HCT116 (cell line): ENCODE measurements around the gene TMEM14A. TPM values are rescaled to one million over a fixed set of nuclear protein-coding genes. Genes with fewer than 3 reads are reported as not detected.

Source experiments
- ATAC-seq: fragments of 200-7000 bp; cut with Tn5 transposase; 2 replicates; pipeline ENCODE4 v1.9.1; 2020; ENCODE audit warnings: mild to moderate bottlenecking, moderate library complexity
- BruUV-seq: library from RNA; stranded (reverse); fragments of 400-500 nt; replicated peaks from 2 replicates; lab custom pipeline; 2021; lab: Mats Ljungman, UMichigan
- CTCF ChIA-PET: fragments of 300-600 bp; sonication (Branson Sonifier 250); formaldehyde crosslinking; loops from one replicate; lab custom pipeline; 2021; ENCODE audit warnings: antibody characterized with exemption; lab: Charles Lee
- POLR2A ChIA-PET: fragments of 300-600, 350-600 bp; sonication (Branson Sonifier 250); formaldehyde crosslinking; loops from one replicate; lab custom pipeline; 2021; ENCODE audit warnings: antibody characterized with exemption; lab: Charles Lee
- RAD21 ChIA-PET, 2 experiments: fragments of 300-600 bp; sonication (Branson Sonifier 250); formaldehyde crosslinking; loops; one replicate each; lab custom pipeline; 2023; ENCODE audit warnings: low total read pairs in 2 of 2; ENCODE audit not compliant: uncharacterized antibody in 2 of 2, unreplicated experiment in 2 of 2, low non-redundant PET in 1 of 2; lab: Charles Lee
- DNase-seq: peaks from one replicate; pipeline ENCODE4 v3.0.0-alpha.2; 2010; ENCODE audit warnings: low read depth, low spot score
- H2AFZ ChIP-seq: fragments of 200-600 bp; shearing (Covaris generic), sonication (generic); 2 replicates; pipeline ENCODE4 v1.6.1; 2017; ENCODE audit warnings: low read depth, mixed run types, mixed read lengths, antibody characterized with exemption, low read length; ENCODE audit not compliant: poor library complexity, severe bottlenecking
- H3K27ac ChIP-seq: 2 replicates; pipeline ENCODE4 v1.5.1; 2012; ENCODE audit warnings: low read depth, low read length
- H3K27me3 ChIP-seq: fragments of 200-600 bp; sonication (generic); 2 replicates; pipeline ENCODE4 v1.6.1; 2016; ENCODE audit warnings: mixed run types, low read length, mixed read lengths; ENCODE audit not compliant: insufficient read depth
- H3K36me3 ChIP-seq, 2 experiments: fragments of 200-500 bp in 1 of 2; fragments of 200-600 bp in 1 of 2; sonication (Bioruptor generic) in 1 of 2; sonication (generic) in 1 of 2; 2 replicates each; pipeline versions ENCODE4 v1.5.1 to v1.6.1; 2014 to 2016; ENCODE audit warnings: low read length in 2 of 2, inconsistent platforms in 1 of 2, mixed read lengths in 1 of 2, mixed run types in 1 of 2; ENCODE audit not compliant: insufficient read depth in 2 of 2, control insufficient read depth in 1 of 2
- H3K4me1 ChIP-seq, 2 experiments: fragments of 200-600 bp in 1 of 2; sonication (generic) in 1 of 2; 2 replicates each; pipeline versions ENCODE4 v1.5.1 to v1.6.1; 2012 to 2017; ENCODE audit warnings: low read length in 2 of 2, inconsistent platforms in 1 of 2, mild to moderate bottlenecking in 1 of 2, mixed read lengths in 1 of 2, mixed run types in 1 of 2, moderate library complexity in 1 of 2; ENCODE audit not compliant: insufficient read depth in 2 of 2, control insufficient read depth in 1 of 2
- H3K4me2 ChIP-seq: fragments of 200-600 bp; sonication (generic); 2 replicates; pipeline ENCODE4 v1.6.1; 2017; ENCODE audit warnings: mixed run types, low read length, mixed read lengths
- H3K4me3 ChIP-seq, 2 experiments: fragments of 200-600 bp in 1 of 2; sonication (generic) in 1 of 2; replicated peaks in 1 of 2; 2 replicates each; pipeline ENCODE4 v1.5.1; 2011 to 2016; ENCODE audit warnings: low read length in 2 of 2, control low read depth in 1 of 2, low read depth in 1 of 2, mild to moderate bottlenecking in 1 of 2, mixed read lengths in 1 of 2, mixed run types in 1 of 2
- H3K79me2 ChIP-seq: fragments of 200-600 bp; sonication (generic); 2 replicates; pipeline ENCODE4 v1.6.1; 2017; ENCODE audit warnings: mild to moderate bottlenecking, mixed run types, low read length, moderate library complexity, mixed read lengths; ENCODE audit not compliant: insufficient read depth
- H3K9ac ChIP-seq: fragments of 200-600 bp; sonication (generic); 2 replicates; pipeline ENCODE4 v1.6.1; 2016; ENCODE audit warnings: low read length, mixed read lengths
- H3K9me2 ChIP-seq: fragments of 200-600 bp; sonication (generic), shearing (Covaris generic); 2 replicates; pipeline ENCODE4 v1.6.1; 2017; ENCODE audit warnings: mixed run types, mild to moderate bottlenecking, moderate library complexity; ENCODE audit not compliant: insufficient read depth
- H3K9me3 ChIP-seq, 2 experiments: fragments of 200-500 bp in 1 of 2; fragments of 200-600 bp in 1 of 2; sonication (Bioruptor generic) in 1 of 2; sonication (generic) in 1 of 2; 2 replicates each; pipeline ENCODE4 v1.6.1; 2014 to 2017; ENCODE audit warnings: low read length in 2 of 2, mixed read lengths in 2 of 2, inconsistent platforms in 1 of 2, low read depth in 1 of 2, mild to moderate bottlenecking in 1 of 2, mixed run types in 1 of 2, moderate library complexity in 1 of 2; ENCODE audit not compliant: control insufficient read depth in 1 of 2, insufficient read depth in 1 of 2
- H4K20me1 ChIP-seq: fragments of 200-600 bp; sonication (generic), shearing (Covaris generic); 2 replicates; pipeline ENCODE4 v1.6.1; 2017; ENCODE audit warnings: mixed run types, mild to moderate bottlenecking, moderate library complexity; ENCODE audit not compliant: insufficient read depth
- CEBPB ChIP-seq: IDR thresholded peaks from 2 replicates; pipeline ENCODE4 v1.6.1; 2012; ENCODE audit warnings: low read depth
- CTCF ChIP-seq, 3 experiments: fragments of 200-600 bp in 1 of 3; sonication (generic) in 1 of 3; IDR thresholded peaks in 2 of 3; conservative IDR thresholded peaks in 1 of 3; 2 replicates each; pipeline ENCODE4 v1.5.1; 2012 to 2017; ENCODE audit warnings: low read depth in 2 of 3, low read length in 2 of 3, antibody characterized with exemption in 1 of 3, borderline replicate concordance in 1 of 3, control low read depth in 1 of 3, mild to moderate bottlenecking in 1 of 3, mixed read lengths in 1 of 3, mixed run types in 1 of 3, moderate library complexity in 1 of 3; ENCODE audit not compliant: insufficient read depth in 1 of 3
- ELF1 ChIP-seq: IDR thresholded peaks from 2 replicates; pipeline ENCODE4 v1.6.1; 2012; ENCODE audit warnings: low read depth, borderline replicate concordance
- EZH2 ChIP-seq: fragments of 200-600 bp; sonication (generic); IDR thresholded peaks from 2 replicates; pipeline ENCODE4 v1.6.1; 2017; ENCODE audit warnings: antibody characterized with exemption, mixed run types
- EZH2phosphoT487 ChIP-seq: fragments of 200-600 bp; IDR thresholded peaks from 2 replicates; pipeline ENCODE4 v1.6.1; 2018; ENCODE audit warnings: antibody characterized with exemption, borderline replicate concordance
- FOSL1 ChIP-seq: IDR thresholded peaks from 2 replicates; pipeline ENCODE4 v1.6.1; 2012; ENCODE audit warnings: low read depth
- MAX ChIP-seq: IDR thresholded peaks from 2 replicates; pipeline ENCODE4 v1.6.1; 2012
- POLR2A ChIP-seq: IDR thresholded peaks from 2 replicates; pipeline ENCODE4 v1.7.0; 2011; ENCODE audit warnings: borderline replicate concordance; ENCODE audit not compliant: insufficient read depth, insufficient read length; ENCODE audit errors: extremely low read depth
- POLR2AphosphoS5 ChIP-seq: IDR thresholded peaks from 2 replicates; pipeline ENCODE4 v1.6.1; 2011; ENCODE audit warnings: mild to moderate bottlenecking, low read depth, low read length, moderate library complexity
- SIN3A ChIP-seq: IDR thresholded peaks from 2 replicates; pipeline ENCODE4 v1.6.1; 2012; ENCODE audit warnings: low read depth
- SP1 ChIP-seq: IDR thresholded peaks from 2 replicates; pipeline ENCODE4 v1.6.1; 2012; ENCODE audit warnings: low read depth
- SRF ChIP-seq: IDR thresholded peaks from 2 replicates; pipeline ENCODE4 v1.6.1; 2012; ENCODE audit warnings: low read depth
- TCF7L2 ChIP-seq: IDR thresholded peaks from 2 replicates; pipeline ENCODE4 v1.7.0; 2011; ENCODE audit warnings: borderline replicate concordance, inconsistent platforms; ENCODE audit not compliant: insufficient read depth, insufficient read length; ENCODE audit errors: extremely low read depth
- ZFX ChIP-seq: fragments of 450-650 bp; IDR thresholded peaks from 2 replicates; pipeline ENCODE4 v1.6.1; 2017
- intact Hi-C: fragments of 100-400 bp; cut with micrococcal nuclease; formaldehyde crosslinking; loops from 2 replicates; pipeline ENCODE4 v1.10.0; 2022
- total RNA-seq: library from RNA; stranded (reverse); gene quantifications from one replicate; pipeline ENCODE4 v1.2.1, GENCODE V29; 2021; ENCODE audit not compliant: unreplicated experiment
- TF ChIP-seq, protein P1 (sequence below): IDR thresholded peaks from 2 replicates; pipeline ENCODE4 v1.6.1; 2012; ENCODE audit warnings: low read depth

TMEM14A gene
- total RNA-seq, 1 experiment from 2014 or later = 51.5 TPM

GRCh38 chr6:52706001-52706400 lies 35.1 kb downstream of the TMEM14A start:
- Histone ChIP-seq H3K27ac (no peak overlapping the region), H3K9ac (no peak overlapping the region), H3K36me3 (no peaks in the 10 kb centered on the region), H3K4me3 (no peak overlapping the region), H3K4me1 (no peaks in the 10 kb centered on the region), H3K79me2 (no peaks in the 10 kb centered on the region), H3K9me2 (no peaks in the 10 kb centered on the region), H3K4me2 (no peak overlapping the region), H2AFZ (no peak overlapping the region), H3K9me3 (no peaks in the 10 kb centered on the region), H3K27me3 (no peaks in the 10 kb centered on the region), H4K20me1 (no peaks in the 10 kb centered on the region)
- intact Hi-C loops = no loop called here
- ChIA-PET POLR2A (no interaction called here), CTCF (interaction anchor here (1.2 kb wide), 2 partner anchors 12 to 19 kb away, joined by 4 to 7 read pairs; no protein-coding TSS in a partner anchor), RAD21 (no interaction called here)
- DNase-seq = no peak
- no peak for ATAC-seq
- TF ChIP-seq POLR2AphosphoS5 (no peak), EZH2 (no peak), SIN3A (no peak), ELF1 (no peak)
- no TSS peak for BruUV-seq

GRCh38 chr6:52707963-52708680 lies 37.2 kb downstream of the TMEM14A start:
- H3K9ac ChIP-seq = no peak overlapping the region
- H3K79me2 ChIP-seq = no peaks in the 10 kb centered on the region
- H3K4me3 ChIP-seq = no peak overlapping the region
- H3K4me2 ChIP-seq = no peak overlapping the region
- DNase-seq (no peak), ATAC-seq (no peak)
- intact Hi-C loops = no loop called here
- POLR2A ChIA-PET = no interaction called here
- H3K36me3 ChIP-seq = no peaks in the 10 kb centered on the region
- no peak overlapping the region for H3K27ac ChIP-seq
- CTCF ChIA-PET = no interaction called here
- RAD21 ChIA-PET = no interaction called here
- no peak overlapping the region for H2AFZ ChIP-seq
- TF ChIP-seq CEBPB (no peak), EZH2phosphoT487 (no peak), MAX (no peak), FOSL1 (no peak), SRF (no peak), SP1 (no peak), SIN3A (no peak), EZH2 (no peak), POLR2A (no peak), POLR2AphosphoS5 (no peak), CTCF (IDR thresholded peaks at IDR 0.05 in 2 of 3, conservative IDR thresholded peaks at IDR 0.05 in 1 of 3; ENCODE audit: borderline replicate concordance in 1 of 3, insufficient read depth in 1 of 3, low read depth in 2 of 3, low read length in 2 of 3) (no peak), ZFX (no peak), TCF7L2 (no peak)
- TF ChIP-seq, protein P1, sequence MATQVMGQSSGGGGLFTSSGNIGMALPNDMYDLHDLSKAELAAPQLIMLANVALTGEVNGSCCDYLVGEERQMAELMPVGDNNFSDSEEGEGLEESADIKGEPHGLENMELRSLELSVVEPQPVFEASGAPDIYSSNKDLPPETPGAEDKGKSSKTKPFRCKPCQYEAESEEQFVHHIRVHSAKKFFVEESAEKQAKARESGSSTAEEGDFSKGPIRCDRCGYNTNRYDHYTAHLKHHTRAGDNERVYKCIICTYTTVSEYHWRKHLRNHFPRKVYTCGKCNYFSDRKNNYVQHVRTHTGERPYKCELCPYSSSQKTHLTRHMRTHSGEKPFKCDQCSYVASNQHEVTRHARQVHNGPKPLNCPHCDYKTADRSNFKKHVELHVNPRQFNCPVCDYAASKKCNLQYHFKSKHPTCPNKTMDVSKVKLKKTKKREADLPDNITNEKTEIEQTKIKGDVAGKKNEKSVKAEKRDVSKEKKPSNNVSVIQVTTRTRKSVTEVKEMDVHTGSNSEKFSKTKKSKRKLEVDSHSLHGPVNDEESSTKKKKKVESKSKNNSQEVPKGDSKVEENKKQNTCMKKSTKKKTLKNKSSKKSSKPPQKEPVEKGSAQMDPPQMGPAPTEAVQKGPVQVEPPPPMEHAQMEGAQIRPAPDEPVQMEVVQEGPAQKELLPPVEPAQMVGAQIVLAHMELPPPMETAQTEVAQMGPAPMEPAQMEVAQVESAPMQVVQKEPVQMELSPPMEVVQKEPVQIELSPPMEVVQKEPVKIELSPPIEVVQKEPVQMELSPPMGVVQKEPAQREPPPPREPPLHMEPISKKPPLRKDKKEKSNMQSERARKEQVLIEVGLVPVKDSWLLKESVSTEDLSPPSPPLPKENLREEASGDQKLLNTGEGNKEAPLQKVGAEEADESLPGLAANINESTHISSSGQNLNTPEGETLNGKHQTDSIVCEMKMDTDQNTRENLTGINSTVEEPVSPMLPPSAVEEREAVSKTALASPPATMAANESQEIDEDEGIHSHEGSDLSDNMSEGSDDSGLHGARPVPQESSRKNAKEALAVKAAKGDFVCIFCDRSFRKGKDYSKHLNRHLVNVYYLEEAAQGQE = no peak
- H4K20me1 ChIP-seq = no peaks in the 10 kb centered on the region
- H3K4me1 ChIP-seq = no peaks in the 10 kb centered on the region
- H3K9me3 ChIP-seq = no peaks in the 10 kb centered on the region
- H3K27me3 ChIP-seq = no peaks in the 10 kb centered on the region
- no peaks in the 10 kb centered on the region for H3K9me2 ChIP-seq
- BruUV-seq = no TSS peak
